GM12864 (cell line): ENCODE results near the gene CYP2C18.
"Not testable (repeated sequence)": the region's sequence is repeated elsewhere in the genome, so short reads cannot be mapped to it uniquely, and the experiment has no call there.

Experiments
- DNase-seq: peaks from one replicate; pipeline ENCODE4 v3.0.0-alpha.2; 2011; ENCODE audit warnings: low read depth
- H3K4me3 ChIP-seq: 2 replicates; pipeline ENCODE4 v1.5.1; 2011; ENCODE audit warnings: mild to moderate bottlenecking, low read depth, low read length, control low read depth
- TF ChIP-seq, protein P1 (sequence below): IDR thresholded peaks from 2 replicates; pipeline ENCODE4 v1.5.1; 2011; ENCODE audit warnings: low read depth, mild to moderate bottlenecking, moderate library complexity, low read length, control low read depth, inconsistent platforms; ENCODE audit errors: missing control alignments

CYP2C18 gene

DNA sequence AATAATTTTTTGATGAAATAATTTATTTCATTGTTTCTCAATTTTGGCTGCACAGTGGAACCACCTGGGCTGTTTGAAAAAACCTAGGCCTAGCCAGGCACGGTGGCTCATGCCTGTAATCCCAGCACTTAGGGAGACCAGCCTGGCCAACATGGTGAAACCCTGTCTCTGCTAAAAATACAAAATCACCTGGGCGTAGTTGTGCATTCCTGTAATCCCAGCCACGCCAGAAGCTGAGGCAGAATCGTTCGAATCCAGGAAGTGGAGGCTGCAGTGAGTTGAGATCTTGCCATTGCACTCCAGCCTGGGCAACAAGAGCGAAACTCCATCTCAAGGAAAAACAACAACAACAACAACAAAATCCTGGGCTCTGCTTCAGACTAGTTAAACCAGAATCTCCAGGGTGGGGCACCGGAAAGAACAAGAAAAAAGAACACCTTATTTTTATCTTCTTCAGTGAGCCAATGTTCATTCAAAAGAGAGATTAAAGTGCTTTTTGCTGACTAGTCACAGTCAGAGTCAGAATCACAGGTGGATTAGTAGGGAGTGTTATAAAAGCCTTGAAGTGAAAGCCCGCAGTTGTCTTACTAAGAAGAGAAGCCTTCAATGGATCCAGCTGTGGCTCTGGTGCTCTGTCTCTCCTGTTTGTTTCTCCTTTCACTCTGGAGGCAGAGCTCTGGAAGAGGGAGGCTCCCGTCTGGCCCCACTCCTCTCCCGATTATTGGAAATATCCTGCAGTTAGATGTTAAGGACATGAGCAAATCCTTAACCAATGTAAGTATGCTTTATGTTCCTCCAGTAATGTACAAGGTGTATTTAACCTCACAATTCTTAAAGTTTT lies at the start of gene CYP2C18:
TSS of gene CYP2C18 (plus strand) at position 516 of the 841 bp plus-strand sequence. CDS start at position 607, 91 bp downstream.
- H3K4me3 ChIP-seq: no peak within 1 kb of the TSS
- TF ChIP-seq, protein P1, sequence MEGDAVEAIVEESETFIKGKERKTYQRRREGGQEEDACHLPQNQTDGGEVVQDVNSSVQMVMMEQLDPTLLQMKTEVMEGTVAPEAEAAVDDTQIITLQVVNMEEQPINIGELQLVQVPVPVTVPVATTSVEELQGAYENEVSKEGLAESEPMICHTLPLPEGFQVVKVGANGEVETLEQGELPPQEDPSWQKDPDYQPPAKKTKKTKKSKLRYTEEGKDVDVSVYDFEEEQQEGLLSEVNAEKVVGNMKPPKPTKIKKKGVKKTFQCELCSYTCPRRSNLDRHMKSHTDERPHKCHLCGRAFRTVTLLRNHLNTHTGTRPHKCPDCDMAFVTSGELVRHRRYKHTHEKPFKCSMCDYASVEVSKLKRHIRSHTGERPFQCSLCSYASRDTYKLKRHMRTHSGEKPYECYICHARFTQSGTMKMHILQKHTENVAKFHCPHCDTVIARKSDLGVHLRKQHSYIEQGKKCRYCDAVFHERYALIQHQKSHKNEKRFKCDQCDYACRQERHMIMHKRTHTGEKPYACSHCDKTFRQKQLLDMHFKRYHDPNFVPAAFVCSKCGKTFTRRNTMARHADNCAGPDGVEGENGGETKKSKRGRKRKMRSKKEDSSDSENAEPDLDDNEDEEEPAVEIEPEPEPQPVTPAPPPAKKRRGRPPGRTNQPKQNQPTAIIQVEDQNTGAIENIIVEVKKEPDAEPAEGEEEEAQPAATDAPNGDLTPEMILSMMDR: no peak
- DNase-seq: no peak

DNA sequence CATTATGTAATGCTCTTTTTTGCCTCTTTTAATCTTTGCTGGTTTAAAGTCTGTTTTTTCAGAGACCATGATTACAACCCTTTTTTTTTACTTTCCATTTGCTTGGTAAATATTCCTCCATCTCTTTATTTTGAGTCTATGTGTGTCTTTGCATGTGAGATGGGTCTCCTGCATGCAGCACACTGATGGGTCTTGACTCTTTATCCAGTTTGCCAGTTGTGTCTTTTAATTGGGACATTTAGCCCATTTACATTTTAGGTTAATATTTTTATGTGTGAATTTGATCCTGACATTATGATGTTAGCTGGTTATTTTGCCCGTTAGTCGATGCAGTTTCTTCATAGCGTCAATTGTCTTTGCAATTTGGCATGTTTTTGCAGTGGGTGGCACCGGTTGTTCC lies 45.4 kb upstream of the CYP2C18 start:
- H3K4me3 ChIP-seq, DNase-seq: not testable (repeated sequence)

DNA sequence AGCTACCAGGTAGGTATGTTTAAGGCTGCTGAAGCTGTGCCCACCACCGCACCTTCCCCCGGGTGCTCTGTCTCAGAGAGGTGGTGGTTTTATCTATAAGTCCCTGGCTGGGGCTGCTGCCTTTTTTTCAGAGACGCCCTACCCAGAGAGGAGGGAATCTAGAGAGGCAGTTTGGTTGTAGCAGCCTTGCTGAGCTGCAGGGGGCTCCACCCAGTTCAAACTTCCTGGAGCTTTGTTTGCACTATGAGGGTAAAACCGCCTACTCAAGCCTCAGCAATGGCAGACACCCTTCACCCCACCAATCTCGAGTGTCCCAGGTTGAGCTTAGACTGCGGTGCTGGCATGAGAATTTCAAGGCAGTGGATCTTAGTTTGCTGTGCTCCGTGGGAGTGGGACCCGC lies 43.6 kb upstream of the CYP2C18 start:
- DNase-seq: no peak
- no peak overlapping the region for H3K4me3 ChIP-seq
- TF ChIP-seq, protein P1: no peak

DNA sequence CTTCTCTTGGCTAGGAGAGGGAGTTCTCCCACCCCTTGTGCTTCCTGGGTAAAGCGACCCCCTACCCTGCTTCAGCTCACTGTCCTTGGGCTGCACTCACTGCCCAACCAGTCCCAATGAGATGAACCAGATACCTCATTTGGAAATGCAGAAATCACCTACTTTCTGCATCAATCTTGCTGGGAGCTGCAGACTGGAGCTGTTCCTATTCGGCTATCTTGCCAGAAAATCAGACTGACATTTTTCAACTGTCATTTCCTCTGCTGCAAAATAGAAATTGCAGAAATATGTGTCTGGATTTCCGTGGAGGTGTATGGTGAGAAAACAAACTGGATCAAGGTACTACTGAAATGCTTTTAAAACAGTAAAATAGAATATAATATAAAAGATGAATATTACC lies 43.0 kb upstream of the CYP2C18 start:
- TF ChIP-seq, protein P1: no peak
- H3K4me3 ChIP-seq: no peak overlapping the region
- DNase-seq: no peak

GRCh38 chr10:94641480-94641879 lies 42.0 kb upstream of the CYP2C18 start:
- TF ChIP-seq, protein P1: no peak
- no peak overlapping the region for H3K4me3 ChIP-seq
- no peak for DNase-seq

- TF ChIP-seq, protein P1: no peak
- H3K4me3 ChIP-seq: no peak overlapping the region
- DNase-seq: no peak
These were observed 39.2 kb upstream of the CYP2C18 start for GRCh38 chr10:94644352-94644751.

DNA sequence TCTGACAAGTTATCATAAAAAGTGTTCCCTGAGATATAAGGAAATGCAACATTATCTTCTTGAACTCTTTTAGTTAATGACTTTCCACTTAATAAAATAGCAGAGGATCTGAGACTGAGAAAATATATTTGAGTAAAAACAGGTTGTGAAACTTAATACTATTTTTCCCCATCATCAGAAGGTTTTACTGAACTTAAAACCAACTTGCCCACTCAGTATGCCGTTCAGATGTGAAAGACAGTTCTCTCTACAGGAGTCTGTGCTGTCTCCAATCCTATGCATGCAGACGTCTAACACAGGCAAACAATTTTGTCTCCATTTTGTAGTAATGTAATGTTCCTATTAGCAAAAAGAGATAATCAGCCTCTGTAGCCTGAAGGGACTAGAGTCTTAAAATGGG lies 38.2 kb upstream of the CYP2C18 start:
- DNase-seq: peak; percentile 13
- TF ChIP-seq, protein P1: no peak
- no peak overlapping the region for H3K4me3 ChIP-seq

GRCh38 chr10:94655201-94655600 lies 28.3 kb upstream of the CYP2C18 start:
- H3K4me3 ChIP-seq, DNase-seq: not testable (repeated sequence)

DNA sequence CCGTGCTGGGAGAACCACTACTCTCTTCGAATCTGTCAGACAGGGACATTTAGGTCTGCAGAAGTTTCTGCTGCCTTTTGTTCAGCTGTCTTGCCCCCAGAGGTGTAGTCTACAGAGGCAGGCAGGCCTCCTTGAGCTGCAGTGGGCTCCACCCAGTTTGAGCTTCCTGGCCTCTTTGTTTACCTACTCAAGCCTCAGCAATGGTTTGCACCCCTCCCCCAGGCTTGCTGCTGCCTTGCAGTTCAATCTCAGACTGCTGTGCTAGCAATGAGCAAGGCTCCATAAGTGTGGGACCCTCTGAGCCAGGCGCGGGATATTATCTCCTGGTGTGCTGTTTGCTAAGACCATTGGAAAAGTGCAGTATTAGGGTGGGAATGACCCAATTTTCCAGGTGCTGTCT lies 20.5 kb upstream of the CYP2C18 start:
- H3K4me3 ChIP-seq, DNase-seq: not testable (repeated sequence)
